T-cell (primary cell): ENCODE results near the gene TEX19. TPM values are rescaled to one million over a fixed set of nuclear protein-coding genes. Genes with fewer than 3 reads are reported as not detected.
"Not testable (repeated sequence)": the region's sequence is repeated elsewhere in the genome, so short reads cannot be mapped to it uniquely, and the experiment has no call there.

ENCODE experiments used
- ATAC-seq, 4 experiments: fragments of 200-7000 bp in 3 of 4; fragments of 150-1000 bp in 1 of 4; cut with Tn5 transposase; replicated peaks in 1 of 4; 1 replicate in 3 of 4; 2 replicates in 1 of 4; pipeline ENCODE4 v1.10.0; 2021; ENCODE audit warnings: moderate library complexity in 3 of 4, mild to moderate bottlenecking in 2 of 4, moderate number of reproducible peaks in 1 of 4
- CTCF ChIA-PET, 2 donors: fragments of 300-600 bp; sonication (Branson Sonifier 250); formaldehyde crosslinking; loops; one replicate each; lab custom pipeline; 2022; ENCODE audit warnings: antibody characterized with exemption in 2 of 2; lab: Charles Lee
- POLR2A ChIA-PET, 2 donors: fragments of 300-600 bp; sonication (Branson Sonifier 250); formaldehyde crosslinking; loops; one replicate each; lab custom pipeline; 2022; ENCODE audit warnings: antibody characterized with exemption in 2 of 2; lab: Charles Lee
- DNase-seq, 35 experiments: peaks; one replicate each; pipeline versions ENCODE4 v3.0.0 to v3.0.0-alpha.2; 2013 to 2023
- H3K27ac ChIP-seq: one replicate; pipeline ENCODE4 v1.5.1; 2013; ENCODE audit warnings: low read length
- H3K27me3 ChIP-seq, 2 experiments: replicated peaks in 1 of 2; 1 replicate in 1 of 2; 2 replicates in 1 of 2; pipeline versions ENCODE4 v1.6.1 to v1.7.0; 2013; ENCODE audit warnings: low read length in 1 of 2, mixed read lengths in 1 of 2; ENCODE audit not compliant: control insufficient read depth in 2 of 2, insufficient read depth in 2 of 2; ENCODE audit errors: extremely low read depth in 1 of 2
- H3K36me3 ChIP-seq, 2 donors: 1 replicate in 1 of 2; 2 replicates in 1 of 2; pipeline versions ENCODE4 v1.6.1 to v1.7.0; 2013; ENCODE audit warnings: low read length in 1 of 2; ENCODE audit not compliant: control insufficient read depth in 2 of 2, insufficient read depth in 1 of 2; ENCODE audit errors: extremely low read depth in 1 of 2
- H3K4me1 ChIP-seq, 2 experiments: 1 replicate in 1 of 2; 2 replicates in 1 of 2; pipeline versions ENCODE4 v1.6.1 to v1.7.0; 2013; ENCODE audit warnings: low read length in 2 of 2, mixed read lengths in 1 of 2; ENCODE audit not compliant: insufficient read depth in 2 of 2, control insufficient read depth in 1 of 2; ENCODE audit errors: extremely low read depth in 1 of 2
- H3K4me3 ChIP-seq, 2 donors: 1 replicate in 1 of 2; 2 replicates in 1 of 2; pipeline versions ENCODE4 v1.5.1 to v1.7.0; 2013; ENCODE audit warnings: mild to moderate bottlenecking in 2 of 2, low read length in 1 of 2, moderate library complexity in 1 of 2; ENCODE audit not compliant: control insufficient read depth in 1 of 2; ENCODE audit errors: extremely low read depth in 1 of 2
- H3K9me3 ChIP-seq: 2 replicates; pipeline ENCODE4 v1.7.0; 2013
- H3K27ac Mint-ChIP-seq, 2 donors: one replicate each; pipeline ENCODE4 v1.8.0; 2020 to 2021; ENCODE audit warnings: mild to moderate bottlenecking in 2 of 2, mixed read lengths in 2 of 2
- H3K27me3 Mint-ChIP-seq, 2 donors: one replicate each; pipeline ENCODE4 v1.8.0; 2021 to 2022; ENCODE audit warnings: mixed read lengths in 2 of 2
- H3K36me3 Mint-ChIP-seq: one replicate; pipeline ENCODE4 v1.8.0; 2021; ENCODE audit warnings: mixed read lengths
- H3K4me1 Mint-ChIP-seq, 3 donors: one replicate each; pipeline ENCODE4 v1.8.0; 2020 to 2022; ENCODE audit warnings: mixed read lengths in 3 of 3, mild to moderate bottlenecking in 1 of 3
- H3K4me3 Mint-ChIP-seq, 3 donors: one replicate each; pipeline ENCODE4 v1.8.0; 2020 to 2022; ENCODE audit warnings: mild to moderate bottlenecking in 3 of 3, mixed read lengths in 3 of 3, moderate library complexity in 3 of 3
- H3K9me3 Mint-ChIP-seq, 3 donors: one replicate each; pipeline ENCODE4 v1.8.0; 2020 to 2022; ENCODE audit warnings: mixed read lengths in 3 of 3
- WGBS: methylation state at CpG from one replicate; pipeline ENCODE4 v1.1.5; 2013; ENCODE audit warnings: missing lambda C conversion rate; ENCODE audit not compliant: insufficient coverage; 5-methylcytosine and 5-hydroxymethylcytosine counted together
- total RNA-seq, 35 experiments: library from RNA in 6 of 35; stranded (reverse) in 6 of 35; fragments of 120-200 nt in 1 of 35; gene quantifications; one replicate each; pipeline versions ENCODE4 v1.2.1 to v1.2.4 and lab custom pipeline; 2013 to 2026

TEX19 gene
- total RNA-seq, 5 donors from 2014 or later (not counting 1 experiment from before 2014, with no cell fraction given), result not detected

- no peaks in the 10 kb centered on the region for H3K36me3 ChIP-seq
Observed at GRCh38 chr17:82355770-82356427, 3.1 kb upstream of the TEX19 start.

GRCh38 chr17:82356845-82357355 lies 2.1 kb upstream of the TEX19 start:
- Mint-ChIP-seq H3K4me1 (peaks cover 7 to 11% (median 9%) of the 10 kb centered on the region in 3 donors), H3K27me3 (peaks cover 4 to 16% of the 10 kb centered on the region in 2 donors), H3K36me3 (no peaks in the 10 kb centered on the region), H3K27ac (no peak overlapping the region), H3K4me3 (no peak overlapping the region), H3K9me3 (no peaks in the 10 kb centered on the region)
- peaks cover 0 to 9% of the 10 kb centered on the region in 2 experiments for H3K4me1 ChIP-seq
- WGBS, result 80% methylated on average over 18 of the region's 20 CpGs
- peaks cover 0 to 48% of the 10 kb centered on the region in 2 experiments for H3K27me3 ChIP-seq
- no peaks in the 10 kb centered on the region for H3K36me3 ChIP-seq
- H3K4me3 ChIP-seq, result no peak overlapping the region
- no peaks in the 10 kb centered on the region for H3K9me3 ChIP-seq
- ChIA-PET CTCF (no interaction called here), POLR2A (no interaction called here)
- no peak for ATAC-seq
- DNase-seq, result no peak
- no peak overlapping the region for H3K27ac ChIP-seq

More at GRCh38 chr17:82355770-82356427, 3.1 kb upstream of the TEX19 start:
- Histone ChIP-seq H3K27ac (no peak overlapping the region), H3K27me3 (peaks cover 0 to 58% of the 10 kb centered on the region in 2 experiments), H3K4me3 (no peak overlapping the region), H3K4me1 (peaks cover 0 to 16% of the 10 kb centered on the region in 2 experiments), H3K9me3 (no peaks in the 10 kb centered on the region)
- WGBS, result 87% methylated on average over 11 of the region's 11 CpGs
- Mint-ChIP-seq H3K27ac (no peak overlapping the region), H3K4me3 (no peak overlapping the region), H3K4me1 (peaks cover 7 to 11% (median 9%) of the 10 kb centered on the region in 3 donors), H3K27me3 (peaks cover 4 to 15% of the 10 kb centered on the region in 2 donors), H3K9me3 (no peaks in the 10 kb centered on the region), H3K36me3 (no peaks in the 10 kb centered on the region)
- ChIA-PET POLR2A (no interaction called here), CTCF (interaction anchor here in 1 of 2 donors (0.5 kb wide), 1 partner anchor 75 kb away, joined by 3 read pairs; no protein-coding TSS in a partner anchor)
- ATAC-seq, result no peak
- no peak for DNase-seq

- POLR2A ChIA-PET, result no interaction called here
- CTCF ChIA-PET, result interaction anchor here in 1 of 2 donors (0.6 kb wide), 1 partner anchor 529 kb away, joined by 6 read pairs; no protein-coding TSS in a partner anchor
- WGBS, result 80% methylated on average over 2 of the region's 2 CpGs
- Mint-ChIP-seq H3K27me3 (peaks cover 4 to 17% of the 10 kb centered on the region in 2 donors), H3K4me3 (no peak overlapping the region), H3K9me3 (no peaks in the 10 kb centered on the region), H3K36me3 (no peaks in the 10 kb centered on the region), H3K27ac (no peak overlapping the region), H3K4me1 (peaks cover 7 to 11% (median 7%) of the 10 kb centered on the region in 3 donors)
- H3K27me3 ChIP-seq, result peaks cover 0 to 43% of the 10 kb centered on the region in 2 experiments
- H3K9me3 ChIP-seq, result no peaks in the 10 kb centered on the region
- DNase-seq (no peak), ATAC-seq (no peak)
- H3K4me3 ChIP-seq, result no peak overlapping the region
- peaks cover 0 to 4% of the 10 kb centered on the region in 2 experiments for H3K4me1 ChIP-seq
- H3K36me3 ChIP-seq, result no peaks in the 10 kb centered on the region
- H3K27ac ChIP-seq, result no peak overlapping the region
Observed at GRCh38 chr17:82357394-82357793, 1.7 kb upstream of the TEX19 start.

GRCh38 chr17:82359451-82360074 lies 516 bp downstream of the TEX19 start:
- H3K27me3 Mint-ChIP-seq, result peaks cover 4 to 17% of the 10 kb centered on the region in 2 donors
- H3K27ac ChIP-seq, H3K4me3 ChIP-seq, H3K36me3 ChIP-seq, H3K36me3 Mint-ChIP-seq, H3K4me1 ChIP-seq, H3K9me3 ChIP-seq, H3K27ac Mint-ChIP-seq, ATAC-seq, H3K9me3 Mint-ChIP-seq, H3K4me3 Mint-ChIP-seq, CTCF ChIA-PET, DNase-seq: not testable (repeated sequence)
- H3K4me1 Mint-ChIP-seq, result peaks cover 7 to 11% (median 7%) of the 10 kb centered on the region in 3 donors
- WGBS, result 60% methylated on average over 1 of the region's 1 CpG
- peaks cover 0 to 29% of the 10 kb centered on the region in 2 experiments for H3K27me3 ChIP-seq
- POLR2A ChIA-PET, result interaction anchor here (0.7 kb wide), 2 partner anchors 60 to 337 kb away, joined by 6 read pairs; partner anchors contain the start of gene CENPX (in 1 of the 2)

- no peak for ATAC-seq
- H3K27me3 Mint-ChIP-seq, result peaks cover 4 to 9% of the 10 kb centered on the region in 2 donors
- no peak for DNase-seq
- 96% methylated on average over 6 of the region's 6 CpGs for WGBS
- no peak overlapping the region for H3K4me3 Mint-ChIP-seq
- H3K36me3 Mint-ChIP-seq, result no peaks in the 10 kb centered on the region
- ChIA-PET CTCF (interaction anchor here in 1 of 2 donors (0.6 kb wide), 1 partner anchor 9 kb away, joined by 3 read pairs; no protein-coding TSS in a partner anchor), POLR2A (no interaction called here)
- H3K4me1 Mint-ChIP-seq, result peaks cover 7 to 11% (median 7%) of the 10 kb centered on the region in 3 donors
- Histone ChIP-seq H3K27ac (no peak overlapping the region), H3K36me3 (no peaks in the 10 kb centered on the region), H3K27me3 (peaks cover 0 to 25% of the 10 kb centered on the region in 2 experiments), H3K4me3 (no peak overlapping the region), H3K9me3 (no peaks in the 10 kb centered on the region), H3K4me1 (peaks cover 0 to 4% of the 10 kb centered on the region in 2 experiments)
- H3K9me3 Mint-ChIP-seq, result no peaks in the 10 kb centered on the region
- no peak overlapping the region for H3K27ac Mint-ChIP-seq
Observed at GRCh38 chr17:82361885-82362633, 3.0 kb downstream of the TEX19 start.
